Measurements from ENCODE around the gene GSE1. TPM values are rescaled to one million over a fixed set of nuclear protein-coding genes. Genes with fewer than 3 reads are reported as not detected.

Gene GSE1
- total RNA-seq, 1 experiment from 2014 or later = 124 TPM

- TF ChIP-seq CREB1 (CRISPR knock-in tag; IDR thresholded peaks at IDR 0.05) (no peak), ATF2 (CRISPR knock-in tag; IDR thresholded peaks at IDR 0.05; ENCODE audit: borderline replicate concordance, low read depth) (no peak), PREB (CRISPR knock-in tag; IDR thresholded peaks at IDR 0.05; ENCODE audit: borderline replicate concordance) (no peak), USF2 (CRISPR knock-in tag; IDR thresholded peaks at IDR 0.05) (no peak), IRF1 (CRISPR knock-in tag; IDR thresholded peaks at IDR 0.05) (no peak), EMX1 (CRISPR knock-in tag; IDR thresholded peaks at IDR 0.05) (no peak), NFE2L1 (CRISPR knock-in tag; IDR thresholded peaks at IDR 0.05) (no peak), IRF2 (CRISPR knock-in tag; IDR thresholded peaks at IDR 0.05; ENCODE audit: borderline replicate concordance, low read depth) (no peak), TEAD1 (CRISPR knock-in tag; IDR thresholded peaks at IDR 0.05) (no peak), FOXJ3 (CRISPR knock-in tag; IDR thresholded peaks at IDR 0.05; ENCODE audit: borderline replicate concordance) (no peak), ESRRA (CRISPR knock-in tag; IDR thresholded peaks at IDR 0.05; ENCODE audit: borderline replicate concordance) (no peak), HMGA2 (CRISPR knock-in tag; IDR thresholded peaks at IDR 0.05) (no peak), KAT7 (CRISPR knock-in tag; IDR thresholded peaks at IDR 0.05; ENCODE audit: borderline replicate concordance) (no peak), ZNF219 (CRISPR knock-in tag; IDR thresholded peaks at IDR 0.05; ENCODE audit: borderline replicate concordance) (peak; percentile 22; the same call in 1 of the 2 replicates)
- TF ChIP-seq, protein P1, sequence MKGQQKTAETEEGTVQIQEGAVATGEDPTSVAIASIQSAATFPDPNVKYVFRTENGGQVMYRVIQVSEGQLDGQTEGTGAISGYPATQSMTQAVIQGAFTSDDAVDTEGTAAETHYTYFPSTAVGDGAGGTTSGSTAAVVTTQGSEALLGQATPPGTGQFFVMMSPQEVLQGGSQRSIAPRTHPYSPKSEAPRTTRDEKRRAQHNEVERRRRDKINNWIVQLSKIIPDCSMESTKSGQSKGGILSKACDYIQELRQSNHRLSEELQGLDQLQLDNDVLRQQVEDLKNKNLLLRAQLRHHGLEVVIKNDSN (CRISPR knock-in tag; IDR thresholded peaks at IDR 0.05) = no peak
Observed at GRCh38 chr16:85611444-85612190, 1.5 kb upstream of the GSE1 start (continued).

GRCh38 chr16:85612191-85612800, 826 bp upstream of the GSE1 start:
- ChIA-PET CTCF (interaction anchor here (0.6 to 9.0 kb wide), 16 partner anchors 11 to 282 kb away, joined by 3 to 160 read pairs (median 4); no protein-coding TSS in a partner anchor), POLR2A (interaction anchor here (1.1 to 2.4 kb wide), 4 partner anchors 33 to 59 kb away, joined by 7 to 15 read pairs (median 8); no protein-coding TSS in a partner anchor)
- H3K4me1 Mint-ChIP-seq = peaks cover 54% of the 10 kb centered on the region
- DNase-seq (ENCODE audit: low spot score) (no peak), ATAC-seq (no peak)
- H3K9me3 Mint-ChIP-seq = no peaks in the 10 kb centered on the region
- no peak overlapping the region; the same call in 1 of the 2 replicates for H3K27ac Mint-ChIP-seq
- peak overlapping the region; percentile 67 for H3K4me3 Mint-ChIP-seq
- H3K36me3 Mint-ChIP-seq = no peaks in the 10 kb centered on the region
- peaks cover 17% of the 10 kb centered on the region for H3K27me3 Mint-ChIP-seq (ENCODE audit: low read depth)
- TF ChIP-seq SP1 (CRISPR knock-in tag; conservative IDR thresholded peaks at IDR 0.05) (no peak; the same call in 1 of the 2 replicates), ATF1 (CRISPR knock-in tag; IDR thresholded peaks at IDR 0.05) (no peak), ZNF532 (CRISPR knock-in tag; IDR thresholded peaks at IDR 0.05; ENCODE audit: borderline replicate concordance) (no peak), CREB1 (CRISPR knock-in tag; IDR thresholded peaks at IDR 0.05) (no peak), ERG (CRISPR knock-in tag; IDR thresholded peaks at IDR 0.05) (no peak), ZNF416 (CRISPR knock-in tag; IDR thresholded peaks at IDR 0.05) (no peak)
- TF ChIP-seq, protein P2, sequence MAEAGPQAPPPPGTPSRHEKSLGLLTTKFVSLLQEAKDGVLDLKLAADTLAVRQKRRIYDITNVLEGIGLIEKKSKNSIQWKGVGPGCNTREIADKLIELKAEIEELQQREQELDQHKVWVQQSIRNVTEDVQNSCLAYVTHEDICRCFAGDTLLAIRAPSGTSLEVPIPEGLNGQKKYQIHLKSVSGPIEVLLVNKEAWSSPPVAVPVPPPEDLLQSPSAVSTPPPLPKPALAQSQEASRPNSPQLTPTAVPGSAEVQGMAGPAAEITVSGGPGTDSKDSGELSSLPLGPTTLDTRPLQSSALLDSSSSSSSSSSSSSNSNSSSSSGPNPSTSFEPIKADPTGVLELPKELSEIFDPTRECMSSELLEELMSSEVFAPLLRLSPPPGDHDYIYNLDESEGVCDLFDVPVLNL (CRISPR knock-in tag; IDR thresholded peaks at IDR 0.05; ENCODE audit: borderline replicate concordance, low read depth) = no peak
